GM13977 (cell line): ENCODE results near the gene GNAT1.
"Not testable (repeated sequence)": the region's sequence is repeated elsewhere in the genome, so short reads cannot be mapped to it uniquely, and the experiment has no call there.

Experiments used
- DNase-seq: peaks from one replicate; pipeline ENCODE4 v3.0.0; 2012; ENCODE audit warnings: low spot score
- in situ Hi-C: fragments of 300-500 bp; cut with MboI; formaldehyde crosslinking; loops from one replicate; pipeline ENCODE4 v1.12.0; 2022; ENCODE audit warnings: low sequenced_read_pairs, low pct_unique_long_range_greater_than_20kb, mixed read lengths, inconsistent platforms; ENCODE audit not compliant: unreplicated experiment
- TF ChIP-seq, protein P1 (sequence below): IDR thresholded peaks from 2 replicates; pipeline ENCODE4 v1.5.1; 2012; ENCODE audit warnings: mild to moderate bottlenecking, control low read depth; ENCODE audit not compliant: insufficient read depth; ENCODE audit errors: extremely low read depth, missing control alignments

The GNAT1 gene

DNA sequence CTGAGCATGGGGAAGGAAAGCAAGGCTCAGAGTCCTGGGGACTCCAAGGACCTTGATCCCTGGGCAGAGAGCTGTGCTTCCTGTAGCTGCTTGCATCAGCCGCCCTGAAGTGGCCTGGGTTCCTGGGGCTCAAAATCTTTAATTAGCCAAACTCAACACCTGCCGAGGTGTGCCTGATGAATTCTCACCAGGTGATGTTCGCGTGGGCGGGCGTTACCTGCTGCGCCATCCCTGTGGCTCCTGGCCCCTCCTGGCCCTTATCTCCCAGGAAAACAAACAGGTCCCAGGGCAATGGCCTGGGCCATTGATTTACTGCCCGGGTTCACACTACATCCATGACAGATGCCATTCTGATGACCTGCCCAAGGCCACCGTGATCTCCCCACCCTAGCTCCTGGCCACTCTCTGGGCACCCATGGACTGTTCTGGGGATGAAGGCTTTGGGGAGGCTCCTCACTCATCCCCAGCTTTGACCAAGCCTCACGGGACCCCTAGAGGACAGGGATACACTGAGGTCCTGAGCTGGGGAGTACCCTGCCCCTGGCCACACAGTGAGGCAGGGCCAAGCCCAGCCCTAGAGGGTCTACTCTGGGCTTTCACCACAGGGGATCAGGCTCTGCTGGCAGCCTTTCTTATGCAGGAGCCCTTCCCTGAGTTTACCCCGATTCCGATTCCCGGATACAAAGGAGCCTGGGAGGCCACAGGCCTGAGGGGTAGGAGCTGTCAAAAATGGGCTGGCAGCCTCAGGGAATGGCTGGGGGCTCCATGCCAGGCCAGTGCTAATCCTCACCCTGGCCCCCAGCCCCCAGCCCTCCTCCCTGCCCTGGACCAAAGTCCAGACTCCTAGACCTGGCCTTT, 19.3 kb downstream of the GNAT1 start:
- DNase-seq: no peak
- TF ChIP-seq, protein P1, sequence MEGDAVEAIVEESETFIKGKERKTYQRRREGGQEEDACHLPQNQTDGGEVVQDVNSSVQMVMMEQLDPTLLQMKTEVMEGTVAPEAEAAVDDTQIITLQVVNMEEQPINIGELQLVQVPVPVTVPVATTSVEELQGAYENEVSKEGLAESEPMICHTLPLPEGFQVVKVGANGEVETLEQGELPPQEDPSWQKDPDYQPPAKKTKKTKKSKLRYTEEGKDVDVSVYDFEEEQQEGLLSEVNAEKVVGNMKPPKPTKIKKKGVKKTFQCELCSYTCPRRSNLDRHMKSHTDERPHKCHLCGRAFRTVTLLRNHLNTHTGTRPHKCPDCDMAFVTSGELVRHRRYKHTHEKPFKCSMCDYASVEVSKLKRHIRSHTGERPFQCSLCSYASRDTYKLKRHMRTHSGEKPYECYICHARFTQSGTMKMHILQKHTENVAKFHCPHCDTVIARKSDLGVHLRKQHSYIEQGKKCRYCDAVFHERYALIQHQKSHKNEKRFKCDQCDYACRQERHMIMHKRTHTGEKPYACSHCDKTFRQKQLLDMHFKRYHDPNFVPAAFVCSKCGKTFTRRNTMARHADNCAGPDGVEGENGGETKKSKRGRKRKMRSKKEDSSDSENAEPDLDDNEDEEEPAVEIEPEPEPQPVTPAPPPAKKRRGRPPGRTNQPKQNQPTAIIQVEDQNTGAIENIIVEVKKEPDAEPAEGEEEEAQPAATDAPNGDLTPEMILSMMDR: no peak
- in situ Hi-C loops: no loop called here

DNA sequence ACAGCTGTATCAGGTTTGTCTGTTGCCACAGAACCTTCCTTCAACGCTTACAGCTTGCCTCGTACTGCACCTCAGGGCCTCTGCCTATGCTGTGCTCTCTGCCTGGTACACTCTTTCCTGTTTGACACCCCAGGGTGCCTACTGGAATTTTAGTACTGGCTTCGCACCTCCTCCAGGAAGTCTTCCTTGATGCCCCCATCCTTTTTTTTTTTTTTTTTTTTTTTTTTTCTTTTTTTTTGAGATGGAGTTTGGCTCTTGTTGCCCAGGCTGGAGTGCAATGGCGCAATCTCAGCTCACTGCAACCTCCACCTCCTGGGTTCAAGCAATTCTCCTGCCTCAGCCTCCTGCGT, 19.9 kb downstream of the GNAT1 start:
- in situ Hi-C loops, DNase-seq: not testable (repeated sequence)

DNA sequence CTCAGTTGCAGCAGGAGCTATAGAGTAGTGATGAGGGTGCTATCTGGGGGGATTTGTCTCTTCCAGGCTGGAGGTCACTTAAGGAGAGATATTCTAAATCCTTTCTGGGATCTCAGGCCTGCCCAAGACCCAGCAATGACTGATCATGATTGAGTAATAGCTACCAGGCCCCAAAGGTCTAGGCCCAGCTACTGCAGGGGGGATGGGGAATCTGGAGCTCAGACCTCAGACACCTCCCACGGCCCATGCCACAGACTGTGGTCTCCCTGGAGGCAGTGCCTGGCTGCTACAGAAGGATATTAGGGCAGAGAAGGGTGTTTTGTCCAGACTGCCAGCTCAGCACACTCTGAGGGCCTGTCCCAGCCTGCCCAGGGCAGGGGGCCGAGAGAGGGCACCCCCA, 20.5 kb downstream of the GNAT1 start:
- TF ChIP-seq, protein P1: no peak
- in situ Hi-C loops: no loop called here
- no peak for DNase-seq

DNA sequence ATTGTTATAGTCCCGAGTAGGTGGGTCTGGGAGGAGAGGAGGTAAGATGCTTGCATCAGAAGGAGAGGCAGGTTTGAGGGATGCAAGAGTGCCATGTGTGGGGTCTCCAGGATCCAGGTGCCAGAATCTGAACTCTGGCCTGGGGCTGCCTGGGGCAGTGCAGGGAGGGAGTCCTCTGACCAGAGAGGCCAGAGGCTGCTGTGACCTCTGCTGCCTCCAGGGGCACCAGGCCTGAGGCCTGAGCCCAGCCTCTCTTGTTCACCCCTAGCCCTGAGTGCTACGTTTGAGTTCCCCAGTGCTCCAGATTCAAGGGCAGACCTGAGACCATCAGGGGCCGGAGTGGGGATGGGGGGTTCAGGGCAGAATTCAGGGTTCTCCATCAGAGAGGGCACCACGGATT, 21.1 kb downstream of the GNAT1 start:
- TF ChIP-seq, protein P1: no peak
- in situ Hi-C loops: no loop called here
- DNase-seq: no peak

DNA sequence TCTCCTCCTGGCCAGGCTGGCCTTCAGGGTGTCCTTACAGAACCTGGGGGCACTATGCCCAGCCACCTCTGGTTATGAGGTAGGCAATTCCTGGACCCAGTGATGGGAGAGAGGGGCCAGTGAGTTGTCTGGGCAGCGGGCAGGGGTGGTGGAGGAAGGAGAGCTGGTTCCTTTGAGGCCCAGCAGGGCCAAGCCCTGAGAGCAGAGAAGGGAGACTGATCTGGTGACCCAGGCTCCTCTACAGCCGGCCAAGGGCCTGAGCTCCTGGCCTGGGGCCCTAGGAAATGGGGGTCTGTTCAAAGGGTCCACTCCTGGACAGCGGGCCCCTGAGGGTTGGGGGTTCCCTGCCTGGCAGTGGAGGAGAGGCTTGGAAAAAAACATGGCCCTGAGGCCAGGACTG, 21.6 kb downstream of the GNAT1 start:
- in situ Hi-C loops: no loop called here
- no peak for DNase-seq
- TF ChIP-seq, protein P1: no peak

DNA sequence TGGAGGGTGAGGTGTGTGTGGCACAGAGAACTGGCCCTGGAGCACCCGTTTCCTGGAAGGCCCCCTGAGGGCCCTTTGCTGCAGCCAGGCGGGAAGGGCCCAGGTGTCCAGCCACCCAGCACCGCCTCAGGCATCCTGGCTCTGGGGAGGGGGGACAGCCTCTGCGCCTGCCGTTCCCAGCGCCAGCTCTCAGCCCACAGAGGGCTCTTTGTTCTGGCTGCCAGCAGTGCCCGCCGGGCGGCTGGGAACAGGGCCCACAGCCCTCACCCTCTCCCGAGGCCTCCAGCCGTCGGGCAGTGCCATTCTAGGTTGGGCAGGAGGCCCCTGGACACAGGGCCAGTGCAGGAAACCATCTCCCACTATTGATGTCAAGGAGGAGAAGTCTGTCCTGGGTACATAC, 22.0 kb downstream of the GNAT1 start:
- TF ChIP-seq, protein P1: no peak
- in situ Hi-C loops: no loop called here
- DNase-seq: no peak

DNA sequence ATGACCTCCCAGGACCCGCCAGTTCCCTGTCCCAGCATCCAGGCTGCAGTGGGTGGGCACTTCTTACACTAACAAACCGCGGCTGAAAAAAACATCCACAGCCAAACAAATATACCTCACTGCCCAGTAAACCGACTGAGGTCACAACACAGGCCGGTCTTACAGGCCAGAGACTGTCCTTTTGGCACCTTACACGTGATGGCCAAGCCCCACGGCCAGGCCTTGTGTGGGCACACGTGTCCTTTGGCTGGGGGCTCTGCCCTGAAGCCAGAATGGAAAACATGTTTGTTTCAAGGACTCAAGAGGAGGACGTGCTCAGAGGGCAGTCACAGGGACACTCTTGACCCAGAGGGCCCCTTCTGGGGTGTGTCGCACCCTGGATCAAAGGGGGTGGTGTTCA, 23.4 kb downstream of the GNAT1 start:
- TF ChIP-seq, protein P1: no peak
- no peak for DNase-seq
- in situ Hi-C loops: no loop called here
